K562 (cell line): Measurements from ENCODE around the gene ATRX. TPM values are rescaled to one million over a fixed set of nuclear protein-coding genes. Genes with fewer than 3 reads are reported as not detected.

ENCODE experiments used
- ATAC-seq: fragments of 200-7000 bp; cut with Tn5 transposase; 3 replicates; pipeline ENCODE4 v1.9.1; 2020; ENCODE audit warnings: moderate library complexity
- BruUV-seq: library from RNA; stranded (reverse); fragments of 400-500 nt; replicated peaks from 2 replicates; lab custom pipeline; 2021; lab: Mats Ljungman, UMichigan
- CTCF ChIA-PET: fragments of 300-600 bp; formaldehyde crosslinking; extraction: SDS; loops from one replicate; lab custom pipeline; 2021; ENCODE audit warnings: low intra/inter-chr PET ratio; lab: Yijun Ruan, JAX
- POLR2A ChIA-PET: fragments of 300-600, 350-650 bp; sonication (Branson Sonifier 250); formaldehyde crosslinking; extraction: SDS; loops from one replicate; lab custom pipeline; 2021; ENCODE audit warnings: antibody characterized with exemption, inconsistent platforms; lab: Yijun Ruan, JAX
- DNase-seq, 4 experiments: peaks; one replicate each; pipeline versions ENCODE4 v3.0.0 to v3.0.0-alpha.2; 2011 to 2018; ENCODE audit warnings: low spot score in 3 of 4, mixed read lengths in 3 of 4; ENCODE audit errors: extremely low read depth in 1 of 4
- FAIRE-seq: peaks from 2 replicates; lab custom pipeline; 2011; peaks lifted over from hg19 to GRCh38; lab: Jason Lieb, UNC
- H2AFZ ChIP-seq: 2 replicates; pipeline ENCODE4 v1.6.0; 2011; ENCODE audit warnings: low read depth, low read length, control low read depth, inconsistent platforms
- H3K27ac ChIP-seq: fragments of 200-600 bp; 3 replicates; pipeline ENCODE4 v1.8.0; 2011; ENCODE audit warnings: low read depth, mild to moderate bottlenecking, control low read depth, inconsistent platforms, low read length, moderate library complexity, mixed read lengths; ENCODE audit errors: extremely low read depth
- H3K27me3 ChIP-seq, 2 experiments: fragments of 300-600 bp in 1 of 2; 2 replicates in 1 of 2; 3 replicates in 1 of 2; pipeline versions ENCODE4 v1.6.0 to v1.8.0; 2011; ENCODE audit warnings: inconsistent platforms in 2 of 2, low read length in 2 of 2, mild to moderate bottlenecking in 1 of 2, mixed read lengths in 1 of 2, moderate library complexity in 1 of 2; ENCODE audit not compliant: control insufficient read depth in 2 of 2, insufficient read depth in 2 of 2
- H3K36me3 ChIP-seq: fragments of 300-600 bp; 3 replicates; pipeline ENCODE4 v1.8.0; 2011; ENCODE audit warnings: mild to moderate bottlenecking, low read length, inconsistent platforms; ENCODE audit not compliant: control insufficient read depth, insufficient read depth
- H3K4me1 ChIP-seq, 2 experiments: fragments of 200-600 bp in 1 of 2; replicated peaks in 1 of 2; 2 replicates in 1 of 2; 3 replicates in 1 of 2; pipeline versions ENCODE4 v1.5.1 to v1.8.0; 2011; ENCODE audit warnings: inconsistent platforms in 2 of 2, low read length in 2 of 2, mild to moderate bottlenecking in 1 of 2, mixed read lengths in 1 of 2, moderate library complexity in 1 of 2; ENCODE audit not compliant: control insufficient read depth in 2 of 2, insufficient read depth in 2 of 2
- H3K4me2 ChIP-seq: 2 replicates; pipeline ENCODE4 v1.6.1; 2011; ENCODE audit warnings: low read length, control low read depth, inconsistent platforms, mixed read lengths; ENCODE audit not compliant: insufficient read depth
- H3K4me3 ChIP-seq: fragments of 200-600 bp; sonication (generic), shearing (Covaris generic); 2 replicates; pipeline ENCODE4 v1.5.1; 2016; ENCODE audit warnings: control low read depth, inconsistent platforms
- H3K79me2 ChIP-seq: fragments of 200-600 bp; 3 replicates; pipeline ENCODE4 v1.8.0; 2011; ENCODE audit warnings: low read length, inconsistent platforms; ENCODE audit not compliant: control insufficient read depth, insufficient read depth
- H3K9ac ChIP-seq, 2 experiments: 2 replicates each; pipeline versions ENCODE4 v1.6.0 to v1.6.1; 2011; ENCODE audit warnings: low read depth in 2 of 2, low read length in 2 of 2, control low read depth in 1 of 2, inconsistent platforms in 1 of 2, mild to moderate bottlenecking in 1 of 2, mixed read lengths in 1 of 2; ENCODE audit not compliant: insufficient read depth in 1 of 2
- H3K9me1 ChIP-seq: one replicate; pipeline ENCODE4 v1.6.0; 2011; ENCODE audit warnings: inconsistent platforms, mild to moderate bottlenecking, low read length, moderate library complexity; ENCODE audit not compliant: control insufficient read depth, insufficient read depth
- H3K9me3 ChIP-seq: replicated peaks from 2 replicates; pipeline ENCODE4 v1.5.1; 2011; ENCODE audit warnings: low read depth, low read length, inconsistent platforms; ENCODE audit not compliant: control insufficient read depth, insufficient read depth
- H4K20me1 ChIP-seq: replicated peaks from 2 replicates; pipeline ENCODE4 v1.6.1; 2011; ENCODE audit warnings: low read length, inconsistent platforms, mixed read lengths; ENCODE audit not compliant: control insufficient read depth, insufficient read depth
- HNRNPK ChIP-seq: fragments of 200-400 bp; formaldehyde crosslinking; IDR thresholded peaks from one replicate; pipeline ENCODE4 v1.6.1; 2018; ENCODE audit warnings: mild to moderate bottlenecking, low read depth, low read length; ENCODE audit not compliant: poor library complexity, severe bottlenecking
- KLF13 ChIP-seq: fragments of 450-650 bp; IDR thresholded peaks from 2 replicates; pipeline ENCODE4 v1.6.1; 2016; ENCODE audit warnings: missing genetic modification characterization, low read depth, mild to moderate bottlenecking, missing compliant biosample characterization, moderate library complexity, borderline replicate concordance
- MAZ ChIP-seq, 2 experiments: fragments of 450-650 bp in 1 of 2; sonication (generic) in 1 of 2; formaldehyde crosslinking; IDR thresholded peaks in 1 of 2; conservative IDR thresholded peaks in 1 of 2; 2 replicates each; pipeline versions ENCODE4 v1.4.0 to v1.5.0; 2020; ENCODE audit warnings: mild to moderate bottlenecking in 1 of 2, missing genetic modification reagents in 1 of 2
- NR4A1 ChIP-seq, 2 experiments: fragments of 250-450 bp in 1 of 2; fragments of 450-650 bp in 1 of 2; sonication (Bioruptor Pico) in 1 of 2; IDR thresholded peaks; 2 replicates each; pipeline versions ENCODE4 v1.4.0 to v1.6.1; 2016 to 2020; ENCODE audit warnings: mild to moderate bottlenecking in 2 of 2, missing compliant biosample characterization in 1 of 2, missing genetic modification characterization in 1 of 2, moderate library complexity in 1 of 2
- PRDM10 ChIP-seq: fragments of 450-650 bp; IDR thresholded peaks from 2 replicates; pipeline ENCODE4 v1.6.1; 2018; ENCODE audit not compliant: partially characterized antibody
- SMARCA5 ChIP-seq: fragments of 450-650 bp; IDR thresholded peaks from 2 replicates; pipeline ENCODE4 v1.6.1; 2016
- TOE1 ChIP-seq, 2 experiments: fragments of 450-650 bp in 1 of 2; sonication (generic) in 1 of 2; formaldehyde crosslinking in 1 of 2; IDR thresholded peaks; 2 replicates each; pipeline versions ENCODE4 v1.7.1 to v1.8.0; 2016 to 2022; ENCODE audit warnings: borderline replicate concordance in 2 of 2, mild to moderate bottlenecking in 2 of 2, antibody characterized with exemption in 1 of 2, inconsistent platforms in 1 of 2, low read depth in 1 of 2, missing genetic modification reagents in 1 of 2, moderate library complexity in 1 of 2
- ZC3H4 ChIP-seq: sonication (generic); formaldehyde crosslinking; IDR thresholded peaks from 2 replicates; pipeline ENCODE4 v1.9.0; 2021; ENCODE audit warnings: missing genetic modification reagents, borderline replicate concordance
- ZFP1 ChIP-seq: fragments of 450-650 bp; formaldehyde crosslinking; IDR thresholded peaks from 2 replicates; pipeline ENCODE4 v1.4.0; 2020; ENCODE audit warnings: mild to moderate bottlenecking, mixed read lengths
- ZNF165 ChIP-seq: fragments of 250-450 bp; sonication (Bioruptor Pico); IDR thresholded peaks from 2 replicates; pipeline ENCODE4 v1.4.0; 2020; ENCODE audit warnings: borderline replicate concordance
- ZNF431 ChIP-seq: sonication (generic); formaldehyde crosslinking; IDR thresholded peaks from 2 replicates; pipeline ENCODE4 v1.8.0; 2022; ENCODE audit warnings: mild to moderate bottlenecking, missing genetic modification reagents
- WGBS: fragments of 100-300 bp; shearing (Covaris generic); methylation state at CpG from one replicate; pipeline ENCODE4 v1.1.6; 2016; ENCODE audit warnings: low coverage, mixed read lengths; ENCODE audit not compliant: insufficient coverage; ENCODE audit errors: missing lambda C conversion rate; 5-methylcytosine and 5-hydroxymethylcytosine counted together
- in situ Hi-C: fragments of 300-500 bp; cut with MboI; formaldehyde crosslinking; loops from 4 replicates; pipeline ENCODE4 v1.15.0; 2018; ENCODE audit warnings: inconsistent platforms, mixed read lengths
- intact Hi-C: fragments of 100-400 bp; cut with micrococcal nuclease; formaldehyde crosslinking; loops from 2 replicates; pipeline ENCODE4 v1.14.2; 2022
- polyA plus RNA-seq, 8 experiments: library from polyadenylated mRNA; depleted of rRNA in 4 of 8; stranded (reverse) in 5 of 8; unstranded in 3 of 8; fragments of >200 nt; fragmentation: Nextera tagmentation in 2 of 8; fragmentation: Illumina TruSeq in 1 of 8; extraction: Ambion mirVana in 2 of 8; extraction: Trizol in 1 of 8; gene quantifications; 2 replicates each; pipeline versions ENCODE4 v1.2.1 to v1.2.3, GENCODE V29; 2011 to 2014; ENCODE audit warnings: inconsistent platforms in 1 of 8, missing spikeins in 1 of 8
- total RNA-seq, 7 experiments: library from RNA; depleted of rRNA in 6 of 7; stranded (reverse); fragments of >200 nt in 6 of 7; fragmentation: Illumina TruSeq in 2 of 7; extraction: Trizol in 2 of 7; gene quantifications; 2 replicates each; pipeline versions ENCODE4 v1.2.1 to v1.2.3, GENCODE V29; 2011 to 2021; ENCODE audit warnings: low replicate concordance in 1 of 7
- TF ChIP-seq, protein P1 (sequence below): fragments of 450-650 bp; IDR thresholded peaks from 2 replicates; pipeline ENCODE4 v1.7.1; 2018; ENCODE audit warnings: mild to moderate bottlenecking, low read depth; ENCODE audit not compliant: partially characterized antibody
- TF ChIP-seq, protein P2 (sequence below): fragments of 250-450 bp; sonication (Bioruptor Pico); IDR thresholded peaks from 2 replicates; pipeline ENCODE4 v1.9.0; 2021; ENCODE audit warnings: mild to moderate bottlenecking, inconsistent platforms

The ATRX gene
- total and polyA plus RNA-seq, 9 of the 15 experiments (the other 6 are each of a cell fraction or from before 2014, with no cell fraction given), result 7.7 to 23.1 (median 20.2) TPM

DNA sequence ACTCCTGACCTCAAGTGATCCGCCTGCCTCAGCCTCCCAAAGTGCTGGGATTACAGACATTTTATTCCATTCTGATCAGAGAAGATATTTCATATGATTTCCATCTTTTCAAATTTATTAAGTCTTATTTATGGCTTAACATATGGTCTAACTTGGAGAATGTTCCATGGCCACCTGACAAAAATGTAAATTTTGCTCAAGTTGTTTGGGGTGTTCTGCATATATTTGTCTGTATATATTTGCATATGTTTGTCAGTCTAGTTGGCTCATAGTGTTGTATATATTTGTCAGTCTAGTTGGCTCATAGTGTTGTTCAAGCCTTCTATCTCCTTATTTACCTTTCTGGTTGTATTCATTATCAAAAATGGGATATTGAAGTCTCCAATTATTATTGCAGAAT, 16.2 kb upstream of the ATRX start:
- no peak overlapping the region for H3K4me2 ChIP-seq

More for the DNA sequence above, 16.2 kb upstream of the ATRX start:
- no peak overlapping the region for H3K9ac ChIP-seq
- WGBS, result no CpG with 5 or more reads among the region's 1 CpG
- H3K9me3 ChIP-seq, result no peaks in the 10 kb centered on the region
- TF ChIP-seq MAZ (CRISPR knock-in tag; conservative IDR thresholded peaks at IDR 0.05 in 1 of 2, IDR thresholded peaks at IDR 0.05 in 1 of 2) (no peak), PRDM10 (no peak), SMARCA5 (no peak), ZFP1 (CRISPR knock-in tag) (no peak), HNRNPK (no peak), ZNF431 (CRISPR knock-in tag) (no peak), ZNF165 (no peak), ZC3H4 (no peak), TOE1 (IDR thresholded peaks at IDR 0.05; ENCODE audit: borderline replicate concordance) (no peak), TOE1 (CRISPR knock-in tag; IDR thresholded peaks at IDR 0.05; ENCODE audit: borderline replicate concordance, low read depth) (no peak), KLF13 (tag) (no peak), NR4A1 (CRISPR knock-in tag; IDR thresholded peaks at IDR 0.05) (no peak), NR4A1 (tag; IDR thresholded peaks at IDR 0.05) (no peak)
- TF ChIP-seq, protein P1, sequence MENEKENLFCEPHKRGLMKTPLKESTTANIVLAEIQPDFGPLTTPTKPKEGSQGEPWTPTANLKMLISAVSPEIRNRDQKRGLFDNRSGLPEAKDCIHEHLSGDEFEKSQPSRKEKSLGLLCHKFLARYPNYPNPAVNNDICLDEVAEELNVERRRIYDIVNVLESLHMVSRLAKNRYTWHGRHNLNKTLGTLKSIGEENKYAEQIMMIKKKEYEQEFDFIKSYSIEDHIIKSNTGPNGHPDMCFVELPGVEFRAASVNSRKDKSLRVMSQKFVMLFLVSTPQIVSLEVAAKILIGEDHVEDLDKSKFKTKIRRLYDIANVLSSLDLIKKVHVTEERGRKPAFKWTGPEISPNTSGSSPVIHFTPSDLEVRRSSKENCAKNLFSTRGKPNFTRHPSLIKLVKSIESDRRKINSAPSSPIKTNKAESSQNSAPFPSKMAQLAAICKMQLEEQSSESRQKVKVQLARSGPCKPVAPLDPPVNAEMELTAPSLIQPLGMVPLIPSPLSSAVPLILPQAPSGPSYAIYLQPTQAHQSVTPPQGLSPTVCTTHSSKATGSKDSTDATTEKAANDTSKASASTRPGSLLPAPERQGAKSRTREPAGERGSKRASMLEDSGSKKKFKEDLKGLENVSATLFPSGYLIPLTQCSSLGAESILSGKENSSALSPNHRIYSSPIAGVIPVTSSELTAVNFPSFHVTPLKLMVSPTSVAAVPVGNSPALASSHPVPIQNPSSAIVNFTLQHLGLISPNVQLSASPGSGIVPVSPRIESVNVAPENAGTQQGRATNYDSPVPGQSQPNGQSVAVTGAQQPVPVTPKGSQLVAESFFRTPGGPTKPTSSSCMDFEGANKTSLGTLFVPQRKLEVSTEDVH, result no peak
- TF ChIP-seq, protein P2, sequence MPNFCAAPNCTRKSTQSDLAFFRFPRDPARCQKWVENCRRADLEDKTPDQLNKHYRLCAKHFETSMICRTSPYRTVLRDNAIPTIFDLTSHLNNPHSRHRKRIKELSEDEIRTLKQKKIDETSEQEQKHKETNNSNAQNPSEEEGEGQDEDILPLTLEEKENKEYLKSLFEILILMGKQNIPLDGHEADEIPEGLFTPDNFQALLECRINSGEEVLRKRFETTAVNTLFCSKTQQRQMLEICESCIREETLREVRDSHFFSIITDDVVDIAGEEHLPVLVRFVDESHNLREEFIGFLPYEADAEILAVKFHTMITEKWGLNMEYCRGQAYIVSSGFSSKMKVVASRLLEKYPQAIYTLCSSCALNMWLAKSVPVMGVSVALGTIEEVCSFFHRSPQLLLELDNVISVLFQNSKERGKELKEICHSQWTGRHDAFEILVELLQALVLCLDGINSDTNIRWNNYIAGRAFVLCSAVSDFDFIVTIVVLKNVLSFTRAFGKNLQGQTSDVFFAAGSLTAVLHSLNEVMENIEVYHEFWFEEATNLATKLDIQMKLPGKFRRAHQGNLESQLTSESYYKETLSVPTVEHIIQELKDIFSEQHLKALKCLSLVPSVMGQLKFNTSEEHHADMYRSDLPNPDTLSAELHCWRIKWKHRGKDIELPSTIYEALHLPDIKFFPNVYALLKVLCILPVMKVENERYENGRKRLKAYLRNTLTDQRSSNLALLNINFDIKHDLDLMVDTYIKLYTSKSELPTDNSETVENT (CRISPR knock-in tag), result no peak
- TF ChIP-seq, all 486 proteins: peak for 0
- Histone ChIP-seq H3K36me3 (no peaks in the 10 kb centered on the region), H3K27me3 (no peaks in the 10 kb centered on the region), H3K79me2 (no peaks in the 10 kb centered on the region), H3K9me1 (no peaks in the 10 kb centered on the region), H3K27ac (no peak overlapping the region), H2AFZ (no peak overlapping the region), H3K4me1 (no peaks in the 10 kb centered on the region; a peak in 1 of 5 replicates), H3K4me3 (no peak overlapping the region), H4K20me1 (no peaks in the 10 kb centered on the region)
- intact Hi-C loops (no loop called here), in situ Hi-C loops (no loop called here)
- ATAC-seq (no peak), FAIRE-seq (no peak), DNase-seq (no peak)
- POLR2A ChIA-PET, result no interaction called here
- no TSS peak for BruUV-seq
- CTCF ChIA-PET, result no interaction called here
